ENCODE measurements around the gene KDM6A. TPM values are rescaled to one million over a fixed set of nuclear protein-coding genes. Genes with fewer than 3 reads are reported as not detected.
"Not testable (repeated sequence)": the region's sequence is repeated elsewhere in the genome, so short reads cannot be mapped to it uniquely, and the experiment has no call there.

KDM6A gene
- total RNA-seq, 1 donor from 2014 or later, result 18.1 TPM

GRCh38 chrX:44992775-44993174 lies 119.8 kb downstream of the KDM6A start:
- intact Hi-C loops (cut with DNase I), result no loop called here
- no peak for DNase-seq (ENCODE audit: low spot score)

- intact Hi-C loops (cut with DNase I), result no loop called here
- no peak for DNase-seq (ENCODE audit: low spot score)
These were observed 123.3 kb downstream of the KDM6A start for GRCh38 chrX:44996277-44996676.

DNA sequence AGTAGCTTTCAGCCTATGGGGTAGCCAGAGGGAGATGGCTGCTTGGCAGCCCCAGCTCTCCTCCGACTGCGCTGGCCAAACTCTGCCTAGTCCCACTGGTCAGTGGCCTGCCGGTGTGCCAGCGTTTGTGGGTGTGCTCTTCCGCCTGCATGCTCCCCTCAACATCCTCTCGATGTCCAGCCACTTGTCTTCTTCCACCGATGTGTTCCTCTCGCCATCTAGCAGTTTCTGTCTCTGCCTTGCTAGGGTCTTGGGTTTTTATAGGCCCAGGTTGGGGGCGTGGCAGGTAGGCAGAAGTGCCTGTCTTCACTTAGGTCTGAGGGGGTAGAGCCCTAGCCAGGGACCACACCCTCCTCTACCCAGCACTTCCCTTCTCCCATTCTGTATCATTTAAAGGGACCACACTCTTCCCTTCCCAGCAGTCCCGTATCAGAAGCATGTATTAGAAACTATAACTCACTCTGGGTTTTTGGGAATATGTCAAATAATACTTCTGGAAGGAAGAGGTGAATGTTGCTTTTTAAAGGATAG lies 124.4 kb downstream of the KDM6A start:
- intact Hi-C loops (cut with DNase I), result no loop called here
- DNase-seq (ENCODE audit: low spot score), result no peak

- no peak for DNase-seq (ENCODE audit: low spot score)
- intact Hi-C loops (cut with DNase I), result no loop called here
These were observed 124.9 kb downstream of the KDM6A start for GRCh38 chrX:44997888-44998287.

DNA sequence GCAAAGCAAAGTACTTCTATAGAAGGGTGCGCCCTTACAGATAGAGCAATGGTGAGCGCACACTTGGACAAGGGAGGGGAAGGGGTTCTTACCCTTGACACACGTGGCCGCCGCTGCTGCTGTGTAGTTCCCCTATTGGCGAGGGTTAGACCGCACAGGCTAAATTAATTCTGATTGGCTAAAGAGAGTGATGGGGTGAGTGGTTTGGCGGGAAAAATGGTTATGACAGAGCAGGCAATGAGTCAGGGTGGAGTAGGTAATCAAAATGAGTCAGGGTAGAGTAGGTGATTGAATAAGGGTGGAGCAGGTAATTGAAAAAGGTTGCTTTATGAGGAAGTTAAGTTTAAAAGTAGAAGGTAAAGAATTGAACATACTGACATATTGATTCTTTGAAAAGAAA lies 126.2 kb downstream of the KDM6A start:
- intact Hi-C loops (cut with DNase I), result not testable (repeated sequence)

DNA sequence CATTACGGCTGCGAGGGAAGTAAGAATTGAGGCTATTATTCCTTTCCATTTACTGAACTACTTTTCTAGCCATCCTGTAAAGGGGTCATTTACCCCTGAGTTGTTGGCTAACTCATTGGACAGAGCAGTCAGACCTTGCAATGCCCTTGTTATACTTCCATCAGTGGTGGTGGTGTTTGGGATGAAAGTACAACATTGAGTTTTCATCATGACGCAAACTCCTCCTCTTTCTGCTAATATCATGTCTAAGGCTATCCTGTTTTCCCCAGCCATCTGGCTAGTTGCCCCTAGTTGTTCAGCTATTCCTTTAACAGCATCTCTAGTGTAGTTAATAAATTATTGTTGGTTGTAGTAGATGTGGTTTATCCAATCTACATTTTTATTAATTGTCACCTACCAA lies 126.9 kb downstream of the KDM6A start:
- intact Hi-C loops (cut with DNase I); DNase-seq (ENCODE audit: low spot score): not testable (repeated sequence)

More for the DNA sequence above, 126.2 kb downstream of the KDM6A start:
- not testable (repeated sequence) for DNase-seq (ENCODE audit: low spot score)

GRCh38 chrX:45001048-45001447 lies 128.1 kb downstream of the KDM6A start:
- intact Hi-C loops (cut with DNase I), result no loop called here
- no peak for DNase-seq (ENCODE audit: low spot score)

GRCh38 chrX:45003085-45003484 lies 130.1 kb downstream of the KDM6A start:
- no peak for DNase-seq (ENCODE audit: low spot score)
- intact Hi-C loops (cut with DNase I), result no loop called here

DNA sequence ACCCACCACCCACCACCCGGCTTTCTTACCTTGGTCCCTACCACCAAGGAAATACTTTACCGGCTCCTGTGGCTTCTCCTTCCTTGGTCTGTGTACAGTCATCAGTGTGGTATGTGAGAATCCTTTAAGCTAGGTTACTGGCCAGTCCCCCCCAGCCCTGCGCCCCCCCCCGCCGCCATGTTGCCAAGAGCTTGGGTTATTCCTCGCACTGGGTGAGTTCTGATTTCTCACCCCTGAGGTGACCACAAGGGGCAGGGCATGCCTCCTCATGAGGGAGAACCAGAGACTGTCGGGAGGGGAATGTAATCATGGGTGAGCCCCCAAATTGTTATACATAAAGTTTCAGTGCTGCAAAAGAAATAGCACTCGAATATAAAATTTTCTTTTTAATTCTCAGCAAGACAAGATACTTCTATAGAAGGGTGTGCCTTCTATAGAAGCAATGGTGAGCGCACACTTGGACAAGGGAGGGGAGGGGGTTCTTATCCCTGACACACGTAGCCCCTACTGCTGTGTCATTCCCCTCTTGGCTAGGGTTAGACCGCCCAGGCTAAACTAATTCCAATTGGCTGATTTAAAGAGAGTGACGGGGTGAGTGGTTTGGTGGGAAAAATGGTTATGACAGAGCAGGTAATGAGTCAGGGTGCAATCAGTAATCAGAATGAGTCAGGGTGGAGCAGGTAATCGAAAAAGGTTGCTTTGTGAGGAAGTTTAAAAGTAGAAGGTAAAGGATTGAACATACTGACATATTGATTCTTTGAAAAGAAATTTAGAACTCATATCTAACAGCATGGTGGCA lies 133.2 kb downstream of the KDM6A start:
- intact Hi-C loops (cut with DNase I), result no loop called here
- DNase-seq (ENCODE audit: low spot score), result no peak

DNA sequence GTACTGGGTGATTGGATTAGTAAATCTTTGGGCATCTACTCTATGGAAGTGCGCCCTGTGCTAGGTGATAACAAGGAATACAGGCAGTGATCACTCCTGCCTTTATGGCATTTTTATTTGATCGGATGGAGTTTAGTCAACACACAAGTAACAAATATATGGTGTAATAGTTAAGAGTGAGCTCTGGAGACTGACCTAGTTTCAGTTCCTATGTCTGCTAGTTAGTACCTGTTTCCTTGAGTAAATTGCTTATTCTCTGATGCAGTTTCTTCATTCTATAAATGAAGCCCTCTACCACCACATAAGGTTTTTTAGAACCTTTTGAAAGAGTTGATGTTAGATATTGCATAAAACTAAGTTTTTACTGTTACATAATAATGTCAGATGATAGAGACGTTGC lies 134.6 kb downstream of the KDM6A start:
- no peak for DNase-seq (ENCODE audit: low spot score)
- intact Hi-C loops (cut with DNase I), result no loop called here

- intact Hi-C loops (cut with DNase I), result no loop called here
- no peak for DNase-seq (ENCODE audit: low spot score)
These were observed 136.5 kb downstream of the KDM6A start for GRCh38 chrX:45009371-45010000.

DNA sequence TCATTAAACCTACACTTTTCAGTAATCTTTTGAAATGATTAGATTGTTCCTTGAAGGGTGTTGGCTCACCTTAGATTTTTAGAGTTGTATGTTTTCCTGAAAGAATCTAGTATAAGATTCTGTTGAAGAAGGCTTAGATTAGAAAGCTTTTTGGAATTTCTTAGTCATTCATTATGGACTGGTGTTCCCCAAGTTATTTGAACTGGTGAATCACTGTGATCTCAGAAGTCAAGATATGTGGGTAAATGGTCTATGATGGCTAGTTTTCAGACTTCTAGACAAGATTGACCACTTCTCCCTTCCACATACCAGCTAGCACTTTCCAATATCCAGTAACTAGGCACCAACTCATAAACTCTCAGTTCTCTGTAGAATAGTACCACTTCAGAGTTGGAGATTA lies 138.1 kb downstream of the KDM6A start:
- no peak for DNase-seq (ENCODE audit: low spot score)
- intact Hi-C loops (cut with DNase I), result no loop called here

DNA sequence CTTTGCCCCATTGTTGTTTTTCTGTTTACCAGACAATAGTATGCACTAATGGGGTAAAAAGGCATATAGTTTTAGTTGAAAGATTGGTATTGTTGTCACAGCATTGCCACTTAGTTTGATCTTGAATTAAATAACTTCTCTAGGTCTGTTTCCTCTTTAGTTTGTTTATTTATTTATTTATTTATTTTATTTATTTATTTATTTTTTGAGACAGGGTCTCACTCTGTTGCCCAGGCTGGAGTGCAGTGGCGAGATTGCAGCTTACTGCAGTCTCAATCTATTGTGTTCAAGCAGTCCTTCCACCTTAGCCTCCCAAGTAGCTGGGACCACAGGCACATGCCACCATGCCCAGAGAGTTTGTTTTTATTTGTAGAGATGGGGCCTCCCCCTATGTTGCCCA lies 138.6 kb downstream of the KDM6A start:
- DNase-seq (ENCODE audit: low spot score), result no peak
- intact Hi-C loops (cut with DNase I), result no loop called here

GRCh38 chrX:45017946-45018345 lies 145.0 kb downstream of the KDM6A start:
- DNase-seq (ENCODE audit: low spot score), result no peak

GRCh38 chrX:45022150-45022549 lies 149.2 kb downstream of the KDM6A start:
- intact Hi-C loops (cut with DNase I), result no loop called here
- DNase-seq (ENCODE audit: low spot score), result no peak

More at GRCh38 chrX:45017946-45018345, 145.0 kb downstream of the KDM6A start:
- intact Hi-C loops (cut with DNase I), result no loop called here

GRCh38 chrX:45024501-45024900 lies 151.5 kb downstream of the KDM6A start:
- DNase-seq (ENCODE audit: low spot score), result no peak
- intact Hi-C loops (cut with DNase I), result no loop called here

DNA sequence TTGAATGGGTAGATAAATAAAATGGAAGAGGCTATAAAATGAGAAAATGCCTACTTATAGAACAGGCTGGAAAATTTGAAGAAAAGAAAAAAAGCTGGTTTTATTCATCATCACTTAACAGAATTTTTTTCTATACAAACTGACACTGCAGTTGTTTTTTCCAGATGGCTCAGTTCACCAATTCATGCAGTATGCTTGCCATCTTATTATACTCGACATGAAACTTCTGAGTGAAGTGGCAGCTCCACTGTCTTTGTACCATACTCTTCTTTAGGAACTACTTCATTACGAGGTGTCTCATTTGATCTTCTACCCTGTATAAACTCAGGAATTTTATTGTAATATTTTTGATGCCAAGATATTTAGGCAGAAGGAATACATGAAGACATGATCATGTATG lies 153.0 kb downstream of the KDM6A start:
- intact Hi-C loops (cut with DNase I), result no loop called here
- no peak for DNase-seq (ENCODE audit: low spot score)

GRCh38 chrX:45031830-45032378 lies 158.9 kb downstream of the KDM6A start:
- no peak for DNase-seq (ENCODE audit: low spot score)
- intact Hi-C loops (cut with DNase I), result no loop called here

DNA sequence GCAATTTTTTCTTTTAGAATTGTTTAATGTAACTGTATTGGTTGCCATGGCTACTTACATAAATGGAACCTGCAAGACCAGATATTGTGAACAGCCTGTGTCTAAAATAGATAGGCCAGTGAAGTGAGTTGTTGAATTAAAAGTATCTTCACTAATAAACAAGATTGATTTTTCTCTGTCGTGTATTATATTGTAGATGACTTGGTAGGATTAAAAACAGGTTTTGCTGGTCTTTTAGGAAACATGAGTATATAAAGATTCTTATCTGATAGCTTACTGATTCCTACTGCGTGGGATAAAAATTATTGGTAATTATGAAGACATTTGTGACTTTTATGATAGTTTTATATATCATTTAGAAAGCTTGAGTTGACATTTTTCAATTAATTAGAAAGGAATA lies 162.1 kb downstream of the KDM6A start:
- intact Hi-C loops (cut with DNase I), result no loop called here
- no peak for DNase-seq (ENCODE audit: low spot score)

DNA sequence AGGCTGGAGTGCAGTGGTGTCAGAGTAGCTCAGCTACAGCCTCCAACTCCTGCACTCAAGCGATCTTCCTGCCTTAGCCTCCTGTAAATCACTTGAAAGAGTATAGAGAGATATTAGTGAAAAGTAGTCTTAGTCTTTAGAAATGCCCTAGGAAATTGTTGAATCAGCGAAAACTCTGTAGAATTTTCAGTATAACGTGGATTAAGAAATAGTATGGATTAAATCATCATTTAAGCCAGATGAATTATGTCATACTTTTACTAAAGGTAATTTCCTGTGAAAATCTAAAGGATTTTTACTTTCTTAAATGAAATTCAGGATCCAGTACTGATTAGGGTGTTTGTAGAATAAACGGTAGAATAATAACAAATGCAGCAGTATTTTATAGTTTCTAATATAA lies 163.2 kb downstream of the KDM6A start:
- intact Hi-C loops (cut with DNase I), result no loop called here
- DNase-seq (ENCODE audit: low spot score), result no peak

DNA sequence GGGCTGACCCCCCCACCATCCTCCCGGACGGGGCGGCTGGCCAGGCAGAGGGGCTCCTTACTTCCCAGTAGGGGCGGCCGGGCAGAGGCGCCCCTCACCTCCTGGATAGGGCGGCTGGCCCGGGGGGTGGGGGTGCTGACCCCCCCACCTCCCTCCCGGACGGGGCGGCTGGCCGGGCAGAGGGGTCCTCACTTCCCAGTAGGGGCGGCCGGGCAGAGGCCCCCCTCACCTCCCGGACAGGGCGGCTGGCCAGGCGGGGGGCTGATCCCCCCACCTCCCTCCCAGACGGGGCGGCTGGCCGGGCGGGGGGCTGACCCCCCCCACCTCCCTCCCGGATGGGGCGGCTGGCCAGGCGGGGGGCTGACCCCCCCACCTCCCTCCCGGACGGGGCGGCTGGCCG lies 167.1 kb downstream of the KDM6A start:
- DNase-seq (ENCODE audit: low spot score); intact Hi-C loops (cut with DNase I): not testable (repeated sequence)
